Measurements from ENCODE around the gene TIMP2. TPM values are rescaled to one million over a fixed set of nuclear protein-coding genes. Genes with fewer than 3 reads are reported as not detected.

TIMP2 gene
- total and polyA plus RNA-seq, 2 of the 8 experiments (the other 6 are each of a cell fraction or from before 2014, with no cell fraction given), result 18.2 to 43.3 TPM

DNA sequence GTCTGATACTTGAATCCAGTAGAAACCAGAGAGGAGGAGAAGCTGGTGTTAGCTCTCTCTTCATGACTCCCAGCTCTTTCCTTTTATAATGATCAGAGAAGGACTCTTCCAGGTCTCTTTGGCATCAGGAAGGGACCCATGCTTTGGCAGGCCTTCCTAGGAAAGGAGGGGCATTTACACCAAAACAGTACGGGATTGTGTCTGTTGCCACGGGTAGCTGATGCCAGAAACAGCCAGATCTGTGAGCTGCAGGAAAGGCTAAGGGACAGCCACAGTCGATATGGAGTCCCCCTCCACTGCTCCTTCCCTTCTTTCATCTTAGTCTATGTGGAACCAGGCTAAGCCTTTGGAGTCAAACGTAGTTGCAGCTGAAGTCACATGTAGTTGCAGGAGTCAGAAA is 31.5 kb downstream of the TIMP2 start:
- H3K23me2 ChIP-seq (ENCODE audit: low read depth, low read length), result no peaks in the 10 kb centered on the region; the same call in 1 of the 2 replicates
- no peaks in the 10 kb centered on the region; a peak in 3 of 8 replicates for H3K36me3 ChIP-seq (ENCODE audit: control insufficient read depth in 2 of 4, insufficient read depth in 4 of 4, low read length in 3 of 4)
- peaks cover 16% of the 10 kb centered on the region for H3K79me1 ChIP-seq (ENCODE audit: low read depth, low read length)
- H3K4ac ChIP-seq (replicated peaks; ENCODE audit: insufficient read length, low read depth, low read length), result no peak overlapping the region
- peaks cover 7 to 16% of the 10 kb centered on the region in 2 experiments for H4K20me1 ChIP-seq (replicated peaks in 1 of 2; ENCODE audit: control insufficient read depth in 1 of 2, insufficient read depth in 2 of 2, low read length in 2 of 2)
- ChIA-PET CTCF (ENCODE audit: partially characterized antibody) (interaction anchor here (1.3 to 5.9 kb wide), 3 partner anchors 21 to 78 kb away, joined by 3 to 19 read pairs (median 4); no protein-coding TSS in a partner anchor), POLR2A (ENCODE audit: partially characterized antibody) (interaction anchor here (1.0 to 1.3 kb wide), 2 partner anchors 10 to 28 kb away, joined by 4 read pairs; no protein-coding TSS in a partner anchor)
- peaks cover 0 to 10% (median 6%) of the 10 kb centered on the region in 4 experiments; a peak in 6 of 7 replicates for H3K4me1 ChIP-seq (replicated peaks in 1 of 4; ENCODE audit: control insufficient read depth in 3 of 4, insufficient read depth in 4 of 4, low read length in 3 of 4)
- no peak overlapping the region for H2AK5ac ChIP-seq (ENCODE audit: low read depth, low read length)
- no peak overlapping the region for H3K56ac ChIP-seq (replicated peaks; ENCODE audit: insufficient read length, low read depth, low read length)
- H3K4me3 ChIP-seq (ENCODE audit: extremely low read depth in 1 of 4, insufficient read depth in 2 of 4, low read depth in 3 of 4, low read length in 4 of 4), result no peak overlapping the region
- H2BK20ac ChIP-seq (ENCODE audit: low read length), result no peak overlapping the region
- no peak overlapping the region for H2BK120ac ChIP-seq (replicated peaks; ENCODE audit: low read depth, low read length)
- no peaks in the 10 kb centered on the region for H3K9me3 ChIP-seq (ENCODE audit: insufficient read depth in 2 of 2, low read depth in 1 of 2, low read length in 1 of 2)
- no peak overlapping the region for H3K27ac ChIP-seq (ENCODE audit: low read depth, low read length)
- no peak overlapping the region for H2BK15ac ChIP-seq (ENCODE audit: low read length)
- FAIRE-seq (no peak), DNase-seq (ENCODE audit: low read depth in 1 of 2, low spot score in 2 of 2) (no peak)
- no peak overlapping the region for H4K8ac ChIP-seq (ENCODE audit: extremely low read depth, insufficient read depth, low read length)
- H3K27me3 ChIP-seq (replicated peaks in 1 of 4; ENCODE audit: control insufficient read depth in 3 of 4, extremely low read depth in 1 of 4, insufficient read depth in 3 of 4, low read length in 3 of 4), result no peaks in the 10 kb centered on the region
- 88% methylated on average over 4 of the region's 4 CpGs; no CpG with 5 or more reads in 1 of the 2 experiments for WGBS, 2 experiments (ENCODE audit: extremely low coverage in 1 of 2, insufficient coverage in 1 of 2, insufficient read length in 1 of 2, insufficient replicate concordance in 2 of 2, low coverage in 1 of 2, low lambda C conversion rate in 2 of 2, missing lambda C conversion rate in 1 of 2)
- no peak overlapping the region for H2BK12ac ChIP-seq (ENCODE audit: low read depth, low read length)
- no peak overlapping the region for H3K18ac ChIP-seq (ENCODE audit: extremely low read depth, low read length)
- H3K23ac ChIP-seq (ENCODE audit: insufficient read length), result no peak overlapping the region
- no peak overlapping the region for H4K5ac ChIP-seq (ENCODE audit: insufficient read length, low read depth, low read length)
- no peak overlapping the region for H3K4me2 ChIP-seq (ENCODE audit: insufficient read depth in 1 of 2, low read depth in 2 of 2, low read length in 2 of 2)
- no peak overlapping the region for H3K9ac ChIP-seq (replicated peaks in 1 of 4; ENCODE audit: extremely low read depth in 1 of 4, low read depth in 3 of 4, low read length in 3 of 4)
- H3K14ac ChIP-seq (ENCODE audit: insufficient read length), result no peak overlapping the region
- H3K79me2 ChIP-seq (ENCODE audit: control insufficient read depth in 1 of 2, insufficient read depth in 2 of 2, low read length in 2 of 2), result peaks cover 0 to 42% of the 10 kb centered on the region in 2 experiments; a peak in 2 of 4 replicates
- no peak overlapping the region for H2BK5ac ChIP-seq (ENCODE audit: low read depth, low read length)
- no peak for TF ChIP-seq ATF2 (IDR thresholded peaks at IDR 0.05; ENCODE audit: low read length)
- no peak for TF ChIP-seq SUZ12 (IDR thresholded peaks at IDR 0.05; ENCODE audit: low read length)
- no peak for TF ChIP-seq SP2 (IDR thresholded peaks at IDR 0.05; ENCODE audit: low read length)
- no peak overlapping the region for H2AFZ ChIP-seq (ENCODE audit: low read length)
- no peak overlapping the region for H4K91ac ChIP-seq (replicated peaks; ENCODE audit: insufficient read length, low read length)

Data from H1 (cell line).